Progenitor cell of endocrine pancreas (in vitro differentiated cells): Measurements from ENCODE around the gene XRN1. TPM values are rescaled to one million over a fixed set of nuclear protein-coding genes. Genes with fewer than 3 reads are reported as not detected.

Experiments
- DNase-seq: peaks from one replicate; pipeline ENCODE4 v3.0.0; 2021; ENCODE audit warnings: low spot score; ENCODE audit not compliant: unreplicated experiment
- H3K27ac Mint-ChIP-seq: 2 replicates; pipeline ENCODE4 v1.8.0; 2021; ENCODE audit warnings: mild to moderate bottlenecking, moderate library complexity, mixed read lengths
- H3K27me3 Mint-ChIP-seq: 2 replicates; pipeline ENCODE4 v1.8.0; 2021; ENCODE audit warnings: mixed read lengths
- H3K36me3 Mint-ChIP-seq: 2 replicates; pipeline ENCODE4 v1.8.0; 2022; ENCODE audit warnings: mixed read lengths; ENCODE audit not compliant: insufficient read depth
- H3K4me1 Mint-ChIP-seq: 2 replicates; pipeline ENCODE4 v1.8.0; 2021; ENCODE audit warnings: low read depth, mixed read lengths
- H3K4me3 Mint-ChIP-seq: 2 replicates; pipeline ENCODE4 v1.8.0; 2021; ENCODE audit warnings: low read depth, mild to moderate bottlenecking, moderate library complexity, mixed read lengths
- H3K9me3 Mint-ChIP-seq: 2 replicates; pipeline ENCODE4 v1.8.0; 2021; ENCODE audit warnings: low read depth, mixed read lengths
- CTCF ChIP-seq: fragments of 200-600 bp; sonication (generic); IDR thresholded peaks from one replicate; pipeline ENCODE4 v1.5.0; 2021; ENCODE audit warnings: antibody characterized with exemption, mild to moderate bottlenecking; ENCODE audit not compliant: unreplicated experiment
- long read RNA-seq: library from polyadenylated mRNA; unstranded; transcript quantifications from one replicate; pipeline ENCODE4 v2.0.0, GENCODE V29; 2020
- total RNA-seq: library from RNA; stranded (reverse); gene quantifications from 2 replicates; pipeline ENCODE4 v1.2.1, GENCODE V29; 2021

XRN1 gene
- 26.9 and 29.3 TPM in 2 replicates for total RNA-seq
- long read RNA-seq, partial matches to known transcripts, result 63 of 94 reads
- long read RNA-seq, other reads (novel, unspliced or antisense), result 29 of 94 reads

DNA sequence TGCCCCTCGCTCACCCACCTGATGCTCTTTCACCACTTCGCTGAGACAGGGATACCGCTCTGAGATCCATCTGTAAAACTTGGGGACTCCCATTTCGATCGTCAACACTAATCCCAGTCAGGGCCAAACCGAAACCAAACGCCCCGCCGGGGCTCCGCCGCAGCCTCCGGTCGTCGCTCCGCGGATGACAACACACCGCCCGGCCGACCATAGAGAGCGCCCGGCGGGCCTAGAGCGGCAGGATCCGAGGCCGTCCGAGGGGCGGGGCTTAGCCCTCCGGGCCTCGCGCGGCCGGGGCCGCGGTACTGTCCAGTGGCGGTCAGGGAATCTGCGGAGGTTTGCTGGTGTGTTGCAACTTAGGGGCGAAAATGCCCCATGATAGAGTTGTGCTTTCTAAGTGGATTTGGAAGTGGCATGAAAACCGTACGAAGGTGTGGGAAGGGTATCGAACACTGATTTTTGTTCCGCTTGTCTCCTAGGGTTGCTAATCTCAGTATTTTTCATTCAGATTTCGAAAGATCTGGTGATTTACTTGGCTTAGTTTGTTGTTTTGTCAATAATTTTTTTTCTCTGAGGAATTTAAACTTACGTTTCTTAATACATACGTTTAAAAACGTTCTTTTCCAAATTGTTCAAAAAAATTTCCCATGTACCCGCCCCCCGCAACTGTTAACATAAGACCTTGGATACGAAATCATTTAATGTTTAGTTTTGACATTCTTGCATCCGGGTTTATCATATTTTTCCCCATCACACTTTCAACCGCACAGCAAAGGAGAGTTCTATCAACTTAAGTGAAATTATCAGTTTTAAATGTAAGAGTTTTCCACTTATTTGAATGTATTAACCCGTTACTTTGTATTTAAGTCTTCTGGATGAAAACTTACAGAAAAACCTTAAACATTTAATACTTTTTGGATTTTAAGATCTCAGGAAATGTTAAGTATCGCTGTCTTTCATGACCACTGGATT is at the start of gene XRN1:
TSS of gene XRN1 (minus strand) at position 186 of the 972 bp plus-strand sequence. CDS start at position 93, 93 bp downstream.
- Mint-ChIP-seq H3K27me3 (no peaks in the 10 kb centered on the region), H3K36me3 (peaks cover 7% of the 10 kb centered on the region), H3K27ac (peak within 1 kb of the TSS; percentile 100), H3K4me1 (peaks cover 22% of the 10 kb centered on the region), H3K4me3 (peak within 1 kb of the TSS; percentile 100), H3K9me3 (no peaks in the 10 kb centered on the region)
- no peak for TF ChIP-seq CTCF
- peak; percentile 92 for DNase-seq

DNA sequence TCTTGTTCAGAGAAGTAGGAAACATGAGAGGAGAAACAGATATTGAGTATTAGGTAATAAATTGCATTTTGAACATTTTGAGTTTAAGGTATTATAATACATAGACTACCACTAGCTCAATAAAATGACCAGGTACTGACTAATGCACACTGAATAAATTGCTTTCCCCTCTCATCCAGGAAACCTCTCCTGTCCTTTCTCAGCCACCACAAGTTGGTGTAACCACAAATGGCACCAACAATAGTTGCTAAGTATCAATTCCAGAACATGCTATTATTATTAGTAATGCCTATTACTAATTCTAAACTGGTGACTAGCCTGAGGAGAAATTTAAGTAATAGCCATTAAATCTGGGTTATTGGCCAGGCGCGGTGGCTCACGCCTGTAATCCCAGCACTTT is 47.3 kb upstream of the XRN1 start:
- TF ChIP-seq CTCF, result no peak
- H3K4me3 Mint-ChIP-seq, result no peak overlapping the region
- no peaks in the 10 kb centered on the region for H3K27me3 Mint-ChIP-seq
- no peak overlapping the region for H3K27ac Mint-ChIP-seq
- no peaks in the 10 kb centered on the region for H3K4me1 Mint-ChIP-seq
- H3K9me3 Mint-ChIP-seq, result no peaks in the 10 kb centered on the region
- peaks cover 9% of the 10 kb centered on the region for H3K36me3 Mint-ChIP-seq
- DNase-seq, result no peak

DNA sequence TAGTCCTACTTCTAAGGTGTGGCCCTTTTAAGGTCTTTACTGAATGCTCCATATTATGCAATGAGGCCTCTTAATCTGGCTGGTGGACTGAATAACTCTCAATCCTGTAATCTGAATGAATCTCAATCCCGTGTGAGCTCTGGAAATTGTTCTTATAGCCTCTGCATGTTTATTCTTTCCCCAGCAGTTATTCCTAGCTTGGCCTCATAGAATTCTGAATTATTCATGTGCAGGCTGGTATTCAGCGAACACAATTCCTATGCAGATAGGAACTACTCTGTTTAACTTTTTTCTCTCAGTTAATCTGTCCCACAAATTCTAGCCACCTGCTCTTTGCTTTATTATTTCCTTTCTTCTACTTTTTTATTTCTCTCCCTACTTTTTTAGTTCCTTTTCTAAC is 44.3 kb upstream of the XRN1 start:
- Mint-ChIP-seq H3K27me3 (no peaks in the 10 kb centered on the region), H3K4me3 (no peak overlapping the region), H3K4me1 (peaks cover 9% of the 10 kb centered on the region), H3K36me3 (peaks cover 17% of the 10 kb centered on the region), H3K9me3 (no peaks in the 10 kb centered on the region), H3K27ac (no peak overlapping the region)
- TF ChIP-seq CTCF, result no peak
- no peak for DNase-seq

GRCh38 chr3:142489572-142490323 is 41.9 kb upstream of the XRN1 start:
- H3K9me3 Mint-ChIP-seq, result no peaks in the 10 kb centered on the region
- TF ChIP-seq CTCF, result no peak
- DNase-seq, result no peak
- H3K27ac Mint-ChIP-seq, result no peak overlapping the region
- peaks cover 24% of the 10 kb centered on the region for H3K36me3 Mint-ChIP-seq
- H3K4me1 Mint-ChIP-seq, result peaks cover 9% of the 10 kb centered on the region
- no peaks in the 10 kb centered on the region for H3K27me3 Mint-ChIP-seq
- H3K4me3 Mint-ChIP-seq, result no peak overlapping the region

GRCh38 chr3:142484912-142485435 is 37.1 kb upstream of the XRN1 start:
- peaks cover 50% of the 10 kb centered on the region for H3K36me3 Mint-ChIP-seq
- TF ChIP-seq CTCF, result no peak
- no peaks in the 10 kb centered on the region for H3K27me3 Mint-ChIP-seq
- H3K4me1 Mint-ChIP-seq, result peaks cover 9% of the 10 kb centered on the region
- no peak overlapping the region for H3K4me3 Mint-ChIP-seq
- DNase-seq, result no peak
- peaks cover 3% of the 10 kb centered on the region for H3K9me3 Mint-ChIP-seq
- H3K27ac Mint-ChIP-seq, result no peak overlapping the region
